ENCODE data around the gene DLG4.

Gene DLG4

GRCh38 chr17:7219812-7220592, at the start of gene DLG4, which contains the start of gene ACADVL:
Gene DLG4 (minus strand): TSS chr17:7219836.
Gene ACADVL (plus strand): TSS chr17:7219938. CDS start chr17:7219985, 47 bp downstream.
- DNase-seq (ENCODE audit: low read depth in 2 of 2): peak; percentile 55 to 63

DNA sequence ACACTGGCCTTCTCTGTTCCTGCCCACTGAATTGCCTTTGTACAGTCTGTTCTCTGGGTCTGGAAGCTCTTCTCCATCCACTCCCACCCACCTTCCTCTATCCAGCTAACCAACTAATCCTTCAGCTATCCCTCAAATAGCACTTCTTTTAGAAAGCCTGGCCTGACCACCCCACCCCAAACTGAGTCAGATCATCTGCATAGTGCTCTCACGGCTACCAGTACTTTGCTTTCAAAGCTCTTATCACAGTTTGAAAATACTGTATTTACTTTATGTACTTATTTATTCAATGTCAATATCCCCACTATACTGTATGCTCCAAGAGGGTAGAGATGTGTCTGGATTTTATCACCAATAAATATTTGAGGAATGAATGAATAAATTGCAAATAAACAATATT, 47.1 kb upstream of the DLG4 start:
- DNase-seq (ENCODE audit: low read depth in 2 of 2): no peak

GRCh38 chr17:7263801-7264078, 44.1 kb upstream of the DLG4 start:
- DNase-seq (ENCODE audit: low read depth in 2 of 2): no peak

DNA sequence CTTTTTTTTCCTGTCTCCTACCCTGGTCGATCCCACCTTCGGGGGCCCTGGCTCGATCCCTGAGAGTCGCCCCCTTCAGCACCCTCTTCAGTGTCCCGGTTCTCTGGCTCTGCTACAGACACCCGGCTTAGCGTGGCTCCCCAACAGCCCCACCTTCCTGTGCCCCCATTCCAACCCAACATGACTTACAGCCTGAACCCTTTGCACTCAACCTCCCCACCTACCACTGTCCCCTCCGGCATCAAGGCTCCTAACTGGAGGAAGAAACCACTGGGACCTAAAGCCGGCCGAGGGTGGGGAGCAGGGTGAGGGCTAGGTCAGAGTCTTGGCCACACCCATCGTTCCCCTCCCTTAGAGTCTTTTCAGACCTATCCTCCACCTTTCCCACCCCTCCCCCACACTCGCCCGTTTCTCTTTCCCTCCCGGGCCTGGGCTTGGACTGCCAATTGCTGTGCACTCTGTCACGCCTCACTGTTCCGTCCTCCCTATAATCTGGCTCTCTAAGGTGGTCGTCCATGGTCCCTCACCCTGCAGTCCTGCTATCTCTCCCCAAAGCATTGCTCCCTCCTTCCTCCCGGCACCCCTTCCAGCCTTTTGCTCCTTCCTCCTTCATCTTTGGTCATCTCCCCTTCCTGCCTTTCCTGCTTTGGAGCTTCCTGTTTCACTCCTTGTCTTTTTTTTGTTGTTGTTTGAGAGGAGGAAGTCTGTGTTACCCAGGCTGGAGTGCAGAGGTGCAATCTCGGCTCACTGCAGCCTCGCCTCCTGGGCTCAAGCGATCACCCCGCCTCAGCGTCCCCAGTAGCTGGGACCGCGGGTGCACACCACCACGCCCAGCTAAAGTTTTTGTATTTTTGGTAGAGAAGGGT, 43.5 kb upstream of the DLG4 start:
- DNase-seq (ENCODE audit: low read depth in 2 of 2): no peak

GRCh38 chr17:7262192-7262934, 42.7 kb upstream of the DLG4 start, which contains the start of gene CLDN7:
Gene CLDN7 (minus strand): TSS chr17:7262478. CDS start chr17:7262043, 435 bp downstream.
- DNase-seq (ENCODE audit: low read depth in 2 of 2): no peak

DNA sequence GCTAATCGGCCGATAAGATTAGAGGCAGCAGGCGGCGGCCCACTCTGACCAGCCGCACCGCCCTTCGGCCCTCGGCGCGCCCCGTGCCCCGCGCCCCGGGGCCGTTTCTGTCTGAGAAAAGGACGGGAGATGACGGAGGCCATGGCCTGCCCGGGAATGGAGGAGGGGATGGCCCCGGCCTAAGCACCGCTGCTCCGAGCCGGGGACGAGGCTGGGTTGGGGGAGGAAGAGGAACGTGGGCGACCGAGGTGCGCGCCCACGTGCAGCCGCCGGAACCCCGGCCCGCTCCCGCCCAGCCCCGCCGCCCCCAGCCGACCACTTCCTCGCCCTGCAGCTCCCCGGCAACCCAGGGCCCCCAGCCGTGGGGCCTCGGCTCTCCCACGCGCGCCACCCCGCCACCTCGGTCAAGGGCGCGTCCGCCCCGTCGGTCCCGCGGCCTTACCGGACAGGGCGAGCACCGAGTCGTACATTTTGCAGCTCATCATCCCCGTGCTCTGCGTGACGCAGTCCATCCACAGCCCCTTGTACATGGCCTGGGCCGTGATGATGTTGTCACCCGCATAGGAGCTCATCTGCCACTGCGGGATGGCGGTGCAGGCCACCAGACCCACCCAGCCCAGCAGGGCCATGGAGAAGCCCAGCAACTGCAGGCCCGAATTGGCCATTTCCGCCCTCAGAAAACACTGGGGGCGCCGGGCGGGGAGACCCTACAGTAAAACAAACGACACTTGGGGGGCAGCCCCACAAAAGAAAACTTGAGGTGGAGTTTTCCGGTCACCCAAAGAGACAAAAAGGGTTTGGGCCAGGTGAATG, 41.9 kb upstream of the DLG4 start:
- DNase-seq (ENCODE audit: low read depth in 2 of 2): no peak

DNA sequence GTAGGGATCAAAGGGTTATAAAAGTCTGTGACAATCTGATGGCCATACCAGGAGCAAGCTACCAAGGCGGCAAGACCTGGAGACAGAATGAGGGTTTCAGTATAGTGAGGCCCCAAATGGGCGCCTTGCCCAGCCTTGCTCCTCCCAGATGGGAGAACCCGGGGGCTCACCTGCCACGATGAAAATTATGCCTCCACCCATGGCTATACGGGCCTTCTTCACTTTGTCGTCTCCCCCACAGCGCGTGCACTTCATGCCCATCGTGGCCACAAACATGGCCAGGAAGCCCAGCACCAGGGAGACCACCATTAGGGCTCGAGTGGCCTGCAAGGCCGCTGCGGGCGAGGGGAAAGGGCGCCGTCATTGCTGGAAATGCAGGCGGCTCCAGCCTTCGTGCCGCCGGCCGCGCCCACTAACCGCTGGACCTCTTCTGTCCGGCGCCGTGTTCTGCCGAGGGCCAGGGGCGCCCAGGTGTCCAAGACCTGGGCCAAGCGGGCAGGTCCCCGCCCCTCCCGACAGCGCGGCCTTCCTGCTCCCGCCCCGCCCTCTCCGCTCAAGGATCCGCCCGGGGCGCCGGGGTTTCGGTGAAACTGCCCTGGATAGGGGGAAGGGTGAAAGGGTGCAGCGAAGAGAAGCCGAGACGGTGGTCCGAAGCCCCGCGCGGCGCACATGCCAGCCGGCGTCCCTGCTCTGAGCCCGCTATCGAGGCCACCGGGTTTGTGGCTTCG, 41.2 kb upstream of the DLG4 start:
- no peak for DNase-seq (ENCODE audit: low read depth in 2 of 2)

DNA sequence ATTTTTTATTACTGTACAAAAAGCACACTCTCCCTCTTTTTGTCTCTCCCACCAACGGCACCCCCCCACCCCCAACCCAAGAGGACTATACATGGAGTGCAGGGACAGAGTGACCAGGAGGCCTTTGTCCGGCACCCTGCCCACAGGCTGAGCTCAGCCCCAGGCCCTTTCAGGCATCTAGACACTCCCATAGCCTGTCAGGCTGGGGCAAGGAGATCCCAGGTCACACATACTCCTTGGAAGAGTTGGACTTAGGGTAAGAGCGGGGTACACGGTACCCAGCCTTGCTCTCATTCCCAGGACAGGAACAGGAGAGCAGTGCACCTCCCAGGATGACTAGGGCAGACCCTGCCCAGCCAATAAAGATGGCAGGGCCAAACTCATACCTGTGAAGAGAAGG, 40.5 kb upstream of the DLG4 start:
- no peak for DNase-seq (ENCODE audit: low read depth in 2 of 2)

DNA sequence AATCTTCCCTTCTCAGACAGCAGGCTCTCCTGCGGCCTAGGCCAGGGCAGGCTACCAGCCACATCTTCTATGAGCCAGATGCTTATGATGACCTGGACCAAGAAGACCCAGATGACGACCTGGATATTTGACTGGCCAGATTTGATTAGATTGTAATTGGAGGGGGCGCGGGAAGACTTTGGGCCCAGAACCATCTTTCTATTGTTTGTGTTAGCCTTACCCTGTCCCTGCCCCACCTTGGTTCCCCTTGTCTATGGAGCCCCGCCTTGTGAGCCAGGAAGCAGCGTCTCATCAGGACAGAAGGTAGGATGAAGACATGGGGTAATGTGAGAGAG, 39.9 kb upstream of the DLG4 start:
- no peak for DNase-seq (ENCODE audit: low read depth in 2 of 2)

GRCh38 chr17:7258731-7259554, 39.3 kb upstream of the DLG4 start:
- no peak for DNase-seq (ENCODE audit: low read depth in 2 of 2)

DNA sequence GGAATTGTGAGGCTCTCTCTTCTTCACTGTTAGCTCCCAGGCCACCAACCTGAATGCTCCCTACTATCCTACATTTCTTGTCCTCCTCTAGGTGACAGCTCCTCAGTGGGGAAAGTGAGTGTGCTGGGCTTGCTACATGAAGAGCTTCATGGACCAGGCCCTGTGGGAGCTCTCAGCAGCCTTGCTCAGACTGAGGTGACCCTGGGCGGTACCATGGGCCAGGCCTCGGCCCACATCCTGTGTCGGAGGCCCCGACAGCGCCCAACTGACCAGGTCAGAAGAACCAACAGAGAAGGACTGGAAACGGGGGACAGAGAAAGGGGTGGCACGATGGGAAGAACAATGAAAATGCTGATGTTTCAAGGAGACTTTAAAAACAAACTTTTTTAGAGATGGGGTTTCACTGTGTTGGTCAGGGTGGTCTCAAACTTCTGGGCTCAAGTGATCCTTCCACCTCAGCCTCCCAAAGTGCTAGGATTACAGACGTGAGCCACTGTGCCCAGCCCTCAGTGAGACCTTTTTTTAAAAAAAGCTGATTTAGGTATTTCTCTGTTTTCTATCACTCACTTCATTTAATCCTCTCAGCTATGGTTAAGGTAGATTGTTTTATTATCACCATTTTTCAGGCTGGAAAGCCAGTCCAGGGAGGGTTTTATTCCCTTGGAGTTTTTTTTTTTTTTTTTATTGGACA, 37.3 kb upstream of the DLG4 start:
- no peak for DNase-seq (ENCODE audit: low read depth in 2 of 2)

GRCh38 chr17:7254511-7254910, 34.9 kb upstream of the DLG4 start:
- no peak for DNase-seq (ENCODE audit: low read depth in 2 of 2)

DNA sequence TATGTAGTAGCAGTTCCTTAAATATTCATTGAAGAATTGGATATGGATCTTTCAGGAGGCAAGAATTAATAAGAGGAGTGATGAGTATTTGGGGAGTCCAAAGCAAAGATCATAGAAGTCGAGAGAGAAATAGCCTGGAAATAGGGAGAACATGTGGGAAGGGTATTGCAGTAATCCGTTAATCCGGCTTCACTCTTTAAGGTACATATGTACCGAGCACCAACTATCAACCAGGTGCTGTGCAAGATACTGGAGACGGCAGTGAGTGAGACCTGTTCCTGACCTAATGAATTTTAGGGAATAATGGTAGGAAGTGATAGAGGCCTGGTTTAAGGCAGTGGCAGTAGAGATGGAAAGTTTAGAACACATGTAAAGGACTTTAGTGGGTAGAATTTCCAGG, 33.4 kb upstream of the DLG4 start:
- no peak for DNase-seq (ENCODE audit: low read depth in 2 of 2)

GRCh38 chr17:7252176-7253043, 32.8 kb upstream of the DLG4 start, which contains the start of gene ELP5:
Gene ELP5 (plus strand): TSS chr17:7252215. CDS start chr17:7252551, 336 bp downstream.
- DNase-seq (ENCODE audit: low read depth in 2 of 2): peak; percentile 63 to 72

DNA sequence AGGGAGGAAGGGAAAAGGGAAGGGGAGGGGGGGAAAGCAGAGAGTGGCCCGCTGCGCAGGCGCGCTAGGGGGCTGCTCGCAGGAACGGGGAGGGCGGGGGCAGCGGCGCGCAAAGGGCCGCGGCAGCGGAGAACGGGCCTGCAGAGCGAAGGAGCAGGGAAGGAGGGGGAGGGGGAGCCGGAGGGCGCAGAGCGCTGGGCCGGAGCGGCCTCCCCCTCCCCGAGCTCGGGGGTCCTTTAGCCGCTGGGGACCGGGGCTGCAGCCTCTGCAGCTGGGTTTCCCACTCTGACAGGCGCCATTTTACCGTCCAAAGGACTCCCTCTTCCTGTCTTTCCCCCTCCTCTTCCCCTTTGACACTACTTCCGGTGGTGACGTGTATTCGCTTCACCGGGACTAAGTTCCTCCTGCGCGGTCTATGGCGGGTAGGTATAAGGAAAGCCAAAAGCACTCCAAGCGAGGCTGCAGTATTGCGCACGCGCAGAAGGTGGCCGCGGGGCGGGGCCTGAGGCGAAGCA, 32.1 kb upstream of the DLG4 start, which contains the start of gene CTDNEP1:
Gene CTDNEP1, minus strand, starts transcription at position 74 of the 515 bp plus-strand sequence. CDS start 438 bp downstream, outside the sequence.
- peak; percentile 97 to 99 for DNase-seq (ENCODE audit: low read depth in 2 of 2)

GRCh38 chr17:7250695-7251627, 31.3 kb upstream of the DLG4 start:
- no peak for DNase-seq (ENCODE audit: low read depth in 2 of 2)

DNA sequence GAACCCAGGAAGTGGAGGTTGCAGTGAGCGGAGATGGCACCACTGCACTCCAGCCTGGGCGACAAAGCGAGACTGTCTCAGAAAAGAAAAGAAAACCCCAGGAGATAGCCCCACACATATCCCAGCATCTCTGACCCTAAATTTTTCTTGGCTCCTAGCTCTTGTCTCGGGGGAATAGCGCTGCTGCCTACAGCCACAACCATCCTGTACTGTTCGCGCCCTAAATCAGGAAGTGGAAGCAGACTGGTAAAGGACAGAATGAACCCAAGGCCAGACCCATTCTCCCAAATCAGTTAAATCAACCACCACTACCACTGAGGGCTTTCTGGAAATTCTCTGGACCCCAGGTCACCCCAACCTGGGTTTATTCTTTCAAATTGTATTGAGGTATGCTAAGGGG, 30.2 kb upstream of the DLG4 start:
- no peak for DNase-seq (ENCODE audit: low read depth in 2 of 2)
